NCI-H774 (cell line): ENCODE data around the gene CPED1.
"Not testable (repeated sequence)": the region's sequence is repeated elsewhere in the genome, so short reads cannot be mapped to it uniquely, and the experiment has no call there.

Source experiments
- DNase-seq: peaks from one replicate; lab custom pipeline; 2025; lab: John Stamatoyannopoulos, UW

CPED1 gene

DNA sequence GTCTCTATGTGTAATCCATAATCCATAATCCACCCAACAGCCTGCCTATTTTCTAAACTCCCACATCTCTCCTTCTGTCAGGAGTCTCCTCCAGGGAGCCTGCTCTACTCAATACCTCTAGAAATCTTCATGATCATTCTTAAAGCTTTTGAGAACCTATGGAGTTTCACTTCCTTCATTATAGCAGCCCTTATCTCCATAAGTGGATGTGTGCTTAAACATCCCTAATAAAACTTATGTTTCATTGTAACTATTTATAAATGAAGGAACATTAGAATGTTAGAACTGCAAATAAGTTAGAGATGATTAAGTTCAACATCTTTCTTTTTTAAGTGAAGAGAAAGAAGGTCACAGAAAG, 8.5 kb downstream of the CPED1 start:
- no peak for DNase-seq

- no peak for DNase-seq
Measured at GRCh38 chr7:120997882-120998474, 9.5 kb downstream of the CPED1 start.

DNA sequence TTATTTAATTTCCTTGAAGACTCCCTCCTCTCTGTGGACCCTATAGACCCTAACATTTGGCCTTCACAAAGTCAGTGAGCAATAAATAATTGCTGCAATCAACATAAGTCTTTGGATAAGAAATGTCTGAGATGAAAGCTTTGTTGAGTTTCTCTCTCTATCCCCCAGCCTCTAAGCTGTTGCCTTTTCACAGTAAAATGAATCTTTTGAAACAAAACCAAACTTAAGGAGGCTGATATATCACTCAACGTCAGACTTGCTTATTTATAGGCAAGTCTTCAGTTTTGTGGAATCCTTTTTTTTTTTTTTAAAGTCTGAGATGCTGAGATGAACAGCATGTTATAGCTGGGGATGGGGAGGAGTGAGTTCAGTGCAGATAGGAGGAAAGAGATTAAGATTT, 10.0 kb downstream of the CPED1 start:
- DNase-seq: no peak

DNA sequence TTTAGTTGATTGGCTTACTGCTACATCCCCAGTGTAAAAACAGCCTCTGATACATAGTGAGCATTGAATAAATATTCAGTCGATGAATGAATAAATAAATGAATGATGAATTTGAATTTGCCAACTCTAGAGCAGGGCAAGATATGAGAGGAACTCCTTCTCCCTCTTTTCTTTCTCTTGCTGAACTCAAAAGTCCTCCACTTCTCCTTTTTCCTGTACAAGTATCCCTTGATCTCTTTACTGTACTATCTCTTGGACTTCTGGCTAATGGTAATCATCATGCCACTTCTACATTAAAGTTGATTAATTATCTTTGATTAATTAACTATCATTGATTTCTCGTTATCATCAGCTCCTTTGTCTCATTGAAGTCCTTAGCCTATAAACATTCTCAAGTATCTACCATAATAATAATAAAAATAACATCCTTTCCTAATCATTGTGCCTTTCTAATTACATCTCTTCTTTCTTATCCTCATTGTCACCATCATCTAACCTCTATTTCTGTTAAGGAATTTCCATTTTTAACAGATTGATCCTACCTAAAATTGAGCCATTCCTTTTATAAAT, 10.6 kb downstream of the CPED1 start:
- no peak for DNase-seq

GRCh38 chr7:121000081-121000983, 11.8 kb downstream of the CPED1 start:
- DNase-seq: no peak

DNA sequence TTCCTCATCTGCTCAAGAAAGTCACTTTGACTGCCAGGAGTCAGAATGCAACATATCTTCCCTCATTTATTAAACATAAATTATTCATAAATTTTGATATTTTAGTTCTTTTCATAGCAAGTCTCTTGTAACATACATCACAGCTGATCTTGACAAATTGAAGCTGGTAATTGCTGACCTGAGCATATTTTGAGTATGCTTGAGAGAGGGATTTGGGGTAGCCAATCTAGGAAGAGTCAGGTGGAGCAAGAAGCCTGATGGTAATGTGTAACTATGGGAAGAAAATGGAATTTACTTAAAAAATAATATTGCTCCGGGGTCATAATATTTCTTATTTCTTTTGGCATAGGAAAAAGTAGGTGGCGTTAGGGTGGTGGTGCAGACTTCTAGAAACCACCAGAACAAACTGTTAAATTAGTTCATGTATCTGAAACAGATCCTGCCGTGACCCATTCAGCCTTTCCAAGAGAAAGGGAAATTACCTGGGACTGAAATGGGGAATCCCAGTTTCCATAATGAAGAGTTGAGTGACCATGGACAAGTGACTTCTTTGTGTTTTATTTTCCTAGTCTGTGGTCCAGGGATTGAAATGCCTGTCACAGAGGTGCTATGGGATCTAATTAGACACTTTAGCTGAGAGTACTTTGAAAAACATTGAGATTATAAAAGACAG, 12.9 kb downstream of the CPED1 start:
- no peak for DNase-seq

GRCh38 chr7:121002048-121002756, 13.7 kb downstream of the CPED1 start:
- DNase-seq: no peak

- no peak for DNase-seq
Measured at GRCh38 chr7:121002757-121003200, 14.3 kb downstream of the CPED1 start.

DNA sequence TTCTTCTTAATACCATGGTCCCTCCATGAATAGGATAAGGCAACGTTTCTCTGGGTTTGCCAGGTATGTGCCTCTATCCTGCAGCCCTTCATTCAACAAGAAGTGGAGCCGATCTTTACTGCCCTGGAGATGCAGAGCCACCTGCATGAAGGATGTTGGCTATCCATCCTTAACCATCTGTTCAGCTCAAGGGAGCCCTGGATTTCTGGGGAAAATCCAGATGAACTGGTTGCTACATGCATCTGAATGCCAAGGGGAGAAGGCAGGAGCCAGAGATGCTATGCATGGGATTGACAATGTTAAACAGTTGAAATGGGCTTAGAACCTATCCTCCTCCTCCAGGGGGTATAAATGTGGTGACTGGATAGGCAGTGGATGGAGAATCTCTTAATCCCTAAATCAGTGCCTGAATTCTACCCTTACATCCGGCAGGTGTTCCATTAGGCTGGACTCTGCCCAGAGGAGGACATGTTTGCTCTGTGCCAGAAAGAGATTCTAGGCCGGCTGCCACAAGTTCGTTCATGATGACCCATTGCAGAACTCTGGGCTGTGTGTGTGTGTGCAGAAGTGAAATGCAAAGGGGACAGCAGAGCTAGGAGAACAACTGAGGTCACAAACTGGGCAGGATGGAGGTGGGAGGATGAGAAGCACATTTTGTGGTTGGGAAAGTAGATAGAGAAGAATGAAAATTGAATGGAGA, 15.6 kb downstream of the CPED1 start:
- DNase-seq: peak; percentile 10

DNA sequence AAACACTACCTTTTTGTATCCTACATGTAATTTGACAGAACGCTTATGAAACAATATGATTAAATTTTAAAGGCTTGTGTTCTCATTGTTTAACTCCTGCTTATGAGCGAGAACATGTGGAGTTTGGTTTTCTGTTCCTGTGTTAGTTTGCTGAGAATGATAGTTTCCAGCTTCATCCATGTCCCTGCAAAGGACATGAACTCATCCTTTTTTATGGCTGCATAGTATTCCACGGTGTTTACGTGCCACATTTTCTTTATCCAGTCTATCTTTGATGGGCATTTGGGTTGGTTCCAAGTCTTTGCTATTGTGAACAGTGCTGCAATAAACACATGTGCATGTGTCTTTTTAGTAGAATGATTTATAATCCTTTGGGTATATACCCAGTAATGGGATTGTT, 16.5 kb downstream of the CPED1 start:
- DNase-seq: not testable (repeated sequence)

DNA sequence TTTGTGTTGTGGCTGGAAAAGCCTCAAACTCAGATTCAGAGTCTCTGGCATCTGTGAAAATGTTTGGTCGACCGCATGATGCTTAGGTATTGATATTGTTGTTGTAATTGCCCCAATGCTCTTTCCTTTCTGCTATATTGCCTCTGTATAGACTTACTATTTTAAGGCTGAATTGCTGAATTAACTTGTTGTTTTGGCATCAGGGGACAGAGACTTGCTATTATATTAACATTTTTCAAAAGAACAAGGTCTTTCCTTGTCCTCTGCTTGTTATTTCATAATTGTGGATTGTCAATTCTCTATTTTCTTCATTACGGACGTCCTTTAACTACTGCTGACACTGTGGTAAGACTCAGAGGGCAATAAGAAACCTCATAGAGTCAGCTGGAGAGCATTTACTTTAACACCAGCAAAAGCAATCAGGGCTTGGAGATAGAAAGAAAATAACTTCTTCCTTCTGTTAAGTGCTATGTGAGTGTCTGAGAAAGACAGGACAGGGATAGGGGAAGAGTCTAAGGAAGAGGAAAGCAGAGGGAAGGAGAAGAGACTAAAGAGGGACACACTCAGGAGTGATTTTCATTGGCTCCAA, 17.6 kb downstream of the CPED1 start:
- DNase-seq: no peak

DNA sequence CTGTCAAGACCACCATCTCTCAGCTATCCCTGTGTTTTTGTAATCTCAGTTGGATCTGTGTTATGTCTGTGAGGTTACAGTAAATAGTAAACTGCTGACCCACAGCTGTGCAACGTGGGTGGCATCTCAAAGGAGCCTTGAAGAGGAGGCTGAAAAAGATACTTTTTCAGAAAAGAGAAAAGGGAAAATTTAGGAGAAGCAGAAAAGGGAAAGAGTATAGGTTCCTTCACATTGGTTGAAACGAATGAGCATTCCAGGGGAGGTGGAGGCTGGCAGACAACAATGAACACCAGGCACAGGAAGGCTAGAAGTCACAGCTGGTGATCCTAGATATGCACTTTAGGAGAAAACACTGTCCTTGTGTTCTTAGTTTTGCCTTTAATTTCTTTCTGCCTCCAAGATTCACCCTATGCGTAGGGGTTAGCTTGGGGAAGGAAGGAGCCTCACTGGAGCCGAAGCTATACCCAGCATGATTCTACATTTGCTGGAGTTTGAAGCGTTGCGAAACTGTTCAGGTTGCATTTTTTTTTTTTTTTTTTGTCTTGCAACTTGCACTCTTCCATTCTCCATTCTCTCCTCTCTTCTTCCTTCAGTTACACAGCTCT, 18.3 kb downstream of the CPED1 start:
- DNase-seq: no peak

- DNase-seq: no peak
Measured at GRCh38 chr7:121008816-121009215, 20.3 kb downstream of the CPED1 start.

DNA sequence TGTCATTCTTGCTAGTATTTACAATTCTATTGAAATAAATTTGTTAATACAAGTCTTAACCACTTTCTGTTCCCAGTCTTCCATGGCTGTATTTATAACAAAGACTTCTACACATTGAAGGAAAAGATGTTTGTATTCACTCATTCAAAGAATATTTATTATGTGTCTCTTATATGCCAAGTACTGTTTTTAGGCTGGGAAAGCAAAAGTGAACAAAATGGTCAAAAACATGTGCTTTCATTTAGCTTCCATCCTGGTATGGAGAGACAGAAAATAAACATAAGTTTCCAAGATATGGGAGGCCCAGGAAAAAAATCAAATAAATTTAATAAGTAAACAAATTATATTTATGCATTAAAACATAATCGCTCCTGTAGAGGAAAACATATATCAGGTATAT, 22.9 kb downstream of the CPED1 start:
- no peak for DNase-seq

GRCh38 chr7:121012170-121012874, 23.8 kb downstream of the CPED1 start:
- no peak for DNase-seq

DNA sequence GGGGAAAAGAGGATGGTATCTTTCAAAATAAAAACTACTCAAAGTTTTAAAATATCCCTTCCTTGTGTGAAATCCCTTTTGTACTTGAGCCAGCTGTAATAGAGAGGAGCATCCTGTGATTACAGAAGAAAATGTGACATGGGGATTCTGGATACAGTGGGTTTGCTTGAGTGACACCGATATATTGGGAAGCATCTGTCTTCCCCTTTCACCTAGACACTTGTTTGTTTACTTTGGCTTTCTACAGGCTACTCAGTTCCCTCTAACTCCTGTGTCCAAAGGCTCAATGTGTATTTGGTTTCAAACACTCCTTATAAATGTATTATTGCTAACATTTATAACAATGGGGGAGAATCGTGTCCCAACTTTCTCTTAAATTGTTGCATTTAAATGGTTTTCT, 24.4 kb downstream of the CPED1 start:
- no peak for DNase-seq

GRCh38 chr7:121015560-121015959, 27.0 kb downstream of the CPED1 start:
- DNase-seq: no peak

- DNase-seq: no peak
Measured at GRCh38 chr7:121016966-121017365, 28.5 kb downstream of the CPED1 start.

DNA sequence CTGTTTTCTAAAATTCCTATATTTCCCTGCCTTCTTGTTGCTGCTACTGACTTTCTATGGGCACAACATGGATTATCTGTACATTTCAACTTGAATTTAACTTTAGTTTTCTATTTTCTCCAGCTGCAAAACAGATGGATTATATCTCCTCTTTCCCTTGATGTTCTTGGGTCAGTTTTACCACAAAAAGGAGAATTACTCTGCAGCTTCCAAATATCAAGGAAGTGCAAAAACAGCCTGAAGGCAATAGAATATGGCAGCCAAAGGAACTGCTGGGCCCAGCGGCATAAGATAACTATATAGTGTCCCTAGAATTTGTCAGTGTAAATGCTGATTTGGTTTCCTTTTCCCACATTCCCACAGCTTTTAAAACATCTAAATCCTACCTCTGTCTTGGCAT, 29.1 kb downstream of the CPED1 start:
- no peak for DNase-seq

DNA sequence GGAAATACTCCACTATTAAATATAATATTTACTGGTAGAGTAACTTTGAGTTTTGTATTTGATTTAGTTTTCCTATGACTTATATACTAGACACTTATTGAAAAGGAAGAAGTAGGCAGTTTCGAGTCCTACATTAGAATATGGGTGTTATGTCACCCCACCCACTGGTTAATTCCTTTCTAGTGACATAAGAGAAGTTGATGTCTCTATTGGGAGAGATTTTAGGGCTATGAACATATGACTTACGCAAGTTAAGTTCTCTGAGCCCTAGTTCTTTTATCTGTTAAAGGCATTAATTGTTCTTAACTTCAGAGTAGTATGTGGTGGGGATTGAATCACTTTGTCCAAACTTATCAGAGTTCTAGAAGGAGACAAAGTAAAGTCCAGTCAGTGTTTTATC, 30.5 kb downstream of the CPED1 start:
- DNase-seq: no peak
